Skeletal muscle tissue (tissue), 4 donors: ENCODE data around the gene GAS6. TPM values are rescaled to one million over a fixed set of nuclear protein-coding genes. Genes with fewer than 3 reads are reported as not detected.
A peak's percentile ranks its signal among the peaks of the same experiment; 100 is the strongest.
"Not testable (repeated sequence)": the region's sequence is repeated elsewhere in the genome, so short reads cannot be mapped to it uniquely, and the experiment has no call there.

Experiments
- H3K27ac ChIP-seq: one replicate; pipeline ENCODE4 v1.7.0; 2013; ENCODE audit warnings: mild to moderate bottlenecking, low read depth, low read length, inconsistent platforms
- H3K27me3 ChIP-seq, 3 donors: one replicate each; pipeline ENCODE4 v1.7.0; 2013; ENCODE audit warnings: low read length in 3 of 3; ENCODE audit not compliant: control insufficient read depth in 3 of 3, insufficient read depth in 3 of 3
- H3K36me3 ChIP-seq, 3 donors: one replicate each; pipeline ENCODE4 v1.7.0; 2013; ENCODE audit warnings: low read length in 3 of 3; ENCODE audit not compliant: control insufficient read depth in 3 of 3, insufficient read depth in 3 of 3
- H3K4me1 ChIP-seq, 3 donors: one replicate each; pipeline ENCODE4 v1.7.0; 2013; ENCODE audit warnings: low read length in 3 of 3, mild to moderate bottlenecking in 3 of 3; ENCODE audit not compliant: control insufficient read depth in 3 of 3, insufficient read depth in 3 of 3
- H3K4me3 ChIP-seq, 3 donors: one replicate each; pipeline ENCODE4 v1.7.0; 2013; ENCODE audit warnings: low read length in 3 of 3
- H3K9ac ChIP-seq, 3 donors: one replicate each; pipeline ENCODE4 v1.7.0; 2013; ENCODE audit warnings: low read length in 3 of 3, mild to moderate bottlenecking in 3 of 3, moderate library complexity in 2 of 3, low read depth in 1 of 3
- H3K9me3 ChIP-seq, 3 donors: one replicate each; pipeline ENCODE4 v1.7.0; 2013; ENCODE audit warnings: low read length in 3 of 3; ENCODE audit not compliant: control insufficient read depth in 3 of 3
- total RNA-seq: library from RNA; depleted of rRNA; stranded (reverse); fragments of >200 nt; gene quantifications from one replicate; pipeline ENCODE4 v1.2.3, GENCODE V29; 2014
- donor health status: Osteomylitis.

Gene GAS6
- total RNA-seq: 25.1 TPM

GRCh38 chr13:113863524-113864272 lies at the start of gene GAS6:
Gene GAS6 (minus strand): TSS chr13:113864076. CDS start chr13:113863920, 156 bp downstream.
- peak within 1 kb of the TSS; percentile 75 to 87 (median 79) for H3K9ac ChIP-seq
- H3K9me3 ChIP-seq: no peaks in the 10 kb centered on the region
- peaks cover 20 to 47% (median 23%) of the 10 kb centered on the region in 3 donors for H3K4me1 ChIP-seq
- H3K36me3 ChIP-seq: peaks cover 3 to 19% (median 13%) of the 10 kb centered on the region in 3 donors
- no peaks in the 10 kb centered on the region for H3K27me3 ChIP-seq
- peak within 1 kb of the TSS; percentile 79 for H3K27ac ChIP-seq
- peak within 1 kb of the TSS; percentile 82 to 85 (median 84) for H3K4me3 ChIP-seq

GRCh38 chr13:113913408-113913807 lies 49.5 kb upstream of the GAS6 start:
- not testable (repeated sequence) for H3K4me3 ChIP-seq, H3K9me3 ChIP-seq, H3K36me3 ChIP-seq, H3K27ac ChIP-seq, H3K4me1 ChIP-seq, H3K9ac ChIP-seq
- H3K27me3 ChIP-seq: peaks cover 24 to 43% (median 33%) of the 10 kb centered on the region in 3 donors

- Histone ChIP-seq H3K36me3 (no peaks in the 10 kb centered on the region), H3K9ac (no peak overlapping the region), H3K4me3 (no peak overlapping the region), H3K4me1 (no peaks in the 10 kb centered on the region), H3K9me3 (no peaks in the 10 kb centered on the region), H3K27ac (no peak overlapping the region), H3K27me3 (peaks cover 21 to 37% (median 32%) of the 10 kb centered on the region in 3 donors)
Measured at GRCh38 chr13:113912596-113912995, 48.7 kb upstream of the GAS6 start.

- no peak overlapping the region for H3K4me3 ChIP-seq
- no peaks in the 10 kb centered on the region for H3K36me3 ChIP-seq
- H3K27me3 ChIP-seq: no peaks in the 10 kb centered on the region
- H3K9me3 ChIP-seq: no peaks in the 10 kb centered on the region
- H3K27ac ChIP-seq: no peak overlapping the region
- H3K9ac ChIP-seq: no peak overlapping the region
- H3K4me1 ChIP-seq: peaks cover 0 to 2% (median 0%) of the 10 kb centered on the region in 3 donors
Measured at GRCh38 chr13:113907635-113908617, 44.0 kb upstream of the GAS6 start.

GRCh38 chr13:113906571-113906970 lies 42.7 kb upstream of the GAS6 start:
- H3K4me1 ChIP-seq: peaks cover 0 to 2% (median 0%) of the 10 kb centered on the region in 3 donors
- H3K9ac ChIP-seq: peak overlapping the region in 1 of 3 donors; percentile 23
- no peaks in the 10 kb centered on the region for H3K36me3 ChIP-seq
- no peak overlapping the region for H3K4me3 ChIP-seq
- H3K27ac ChIP-seq: no peak overlapping the region
- H3K27me3 ChIP-seq: no peaks in the 10 kb centered on the region
- no peaks in the 10 kb centered on the region for H3K9me3 ChIP-seq

- H3K27me3 ChIP-seq: no peaks in the 10 kb centered on the region
- no peaks in the 10 kb centered on the region for H3K9me3 ChIP-seq
- no peak overlapping the region for H3K4me3 ChIP-seq
- H3K27ac ChIP-seq: no peak overlapping the region
- H3K9ac ChIP-seq: no peak overlapping the region
- no peaks in the 10 kb centered on the region for H3K36me3 ChIP-seq
- H3K4me1 ChIP-seq: peaks cover 0 to 2% (median 0%) of the 10 kb centered on the region in 3 donors
Measured at GRCh38 chr13:113905942-113906341, 42.1 kb upstream of the GAS6 start.

GRCh38 chr13:113905018-113905417 lies 41.1 kb upstream of the GAS6 start:
- no peak overlapping the region for H3K27ac ChIP-seq
- H3K4me3 ChIP-seq: no peak overlapping the region
- H3K27me3 ChIP-seq: no peaks in the 10 kb centered on the region
- H3K9ac ChIP-seq: no peak overlapping the region
- no peaks in the 10 kb centered on the region for H3K9me3 ChIP-seq
- no peaks in the 10 kb centered on the region for H3K36me3 ChIP-seq
- H3K4me1 ChIP-seq: peaks cover 0 to 2% (median 0%) of the 10 kb centered on the region in 3 donors

- no peak overlapping the region for H3K4me3 ChIP-seq
- H3K9ac ChIP-seq: no peak overlapping the region
- no peaks in the 10 kb centered on the region for H3K36me3 ChIP-seq
- H3K27ac ChIP-seq: no peak overlapping the region
- H3K4me1 ChIP-seq: peaks cover 0 to 2% (median 0%) of the 10 kb centered on the region in 3 donors
- no peaks in the 10 kb centered on the region for H3K9me3 ChIP-seq
- H3K27me3 ChIP-seq: no peaks in the 10 kb centered on the region
Measured at GRCh38 chr13:113904411-113904810, 40.5 kb upstream of the GAS6 start.

GRCh38 chr13:113903912-113904311 lies 40.0 kb upstream of the GAS6 start:
- Histone ChIP-seq H3K9ac (no peak overlapping the region), H3K4me3 (no peak overlapping the region), H3K4me1 (peaks cover 0 to 2% (median 0%) of the 10 kb centered on the region in 3 donors), H3K27me3 (no peaks in the 10 kb centered on the region), H3K27ac (no peak overlapping the region), H3K36me3 (no peaks in the 10 kb centered on the region), H3K9me3 (no peaks in the 10 kb centered on the region)
